ENCODE measurements around the gene ERG. TPM values are rescaled to one million over a fixed set of nuclear protein-coding genes. Genes with fewer than 3 reads are reported as not detected.

The ERG gene
- total and polyA plus RNA-seq, 9 of the 15 experiments (the other 6 are each of a cell fraction or from before 2014, with no cell fraction given), result 0.06 TPM; not detected in 8

DNA sequence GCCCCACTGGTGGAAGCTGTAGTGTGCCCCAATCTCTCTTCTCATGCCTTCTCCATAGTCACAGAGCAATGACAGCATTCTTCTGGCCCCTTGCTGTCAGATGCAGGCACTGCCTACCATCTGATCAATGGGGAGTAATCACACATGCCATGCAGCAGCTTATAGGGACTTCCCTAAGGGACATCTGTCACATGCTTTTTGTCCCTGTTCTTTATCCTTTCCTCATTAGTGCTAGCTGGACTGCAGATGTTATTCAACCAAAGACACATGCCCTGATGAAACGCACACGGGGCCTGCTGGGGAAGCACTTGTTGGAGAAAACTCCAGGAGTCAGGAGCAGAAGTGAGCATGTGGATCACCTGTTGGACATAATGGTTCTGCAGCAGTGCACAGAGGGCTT, 132.8 kb downstream of the ERG start:
- Histone ChIP-seq H3K27ac (ENCODE audit: extremely low read depth, low read depth, low read length) (no peak overlapping the region), H3K4me2 (ENCODE audit: insufficient read depth, low read length) (no peak overlapping the region), H3K79me2 (ENCODE audit: control insufficient read depth, insufficient read depth, low read length) (no peaks in the 10 kb centered on the region), H3K9me1 (ENCODE audit: control insufficient read depth, insufficient read depth, low read length) (no peaks in the 10 kb centered on the region), H3K9ac (ENCODE audit: insufficient read depth in 1 of 2, low read depth in 2 of 2, low read length in 2 of 2) (no peak overlapping the region), H3K4me1 (replicated peaks in 1 of 2; ENCODE audit: control insufficient read depth in 2 of 2, insufficient read depth in 2 of 2, low read length in 2 of 2) (no peaks in the 10 kb centered on the region), H4K20me1 (replicated peaks; ENCODE audit: control insufficient read depth, insufficient read depth, low read length) (no peaks in the 10 kb centered on the region), H3K4me3 (no peak overlapping the region), H3K9me3 (replicated peaks; ENCODE audit: control insufficient read depth, insufficient read depth, low read depth, low read length) (no peaks in the 10 kb centered on the region), H3K27me3 (ENCODE audit: control insufficient read depth in 2 of 2, insufficient read depth in 2 of 2, low read length in 2 of 2) (no peaks in the 10 kb centered on the region), H3K36me3 (ENCODE audit: control insufficient read depth, insufficient read depth, low read length) (no peaks in the 10 kb centered on the region), H2AFZ (ENCODE audit: low read depth, low read length) (no peak overlapping the region)
- WGBS (ENCODE audit: insufficient coverage, low coverage, missing lambda C conversion rate), result 0% methylated on average over 2 of the region's 2 CpGs
- no peak for DNase-seq (ENCODE audit: extremely low read depth in 1 of 4, low spot score in 3 of 4)
- TF ChIP-seq LARP7 (IDR thresholded peaks at IDR 0.05), result no peak
- TF ChIP-seq, protein P1, sequence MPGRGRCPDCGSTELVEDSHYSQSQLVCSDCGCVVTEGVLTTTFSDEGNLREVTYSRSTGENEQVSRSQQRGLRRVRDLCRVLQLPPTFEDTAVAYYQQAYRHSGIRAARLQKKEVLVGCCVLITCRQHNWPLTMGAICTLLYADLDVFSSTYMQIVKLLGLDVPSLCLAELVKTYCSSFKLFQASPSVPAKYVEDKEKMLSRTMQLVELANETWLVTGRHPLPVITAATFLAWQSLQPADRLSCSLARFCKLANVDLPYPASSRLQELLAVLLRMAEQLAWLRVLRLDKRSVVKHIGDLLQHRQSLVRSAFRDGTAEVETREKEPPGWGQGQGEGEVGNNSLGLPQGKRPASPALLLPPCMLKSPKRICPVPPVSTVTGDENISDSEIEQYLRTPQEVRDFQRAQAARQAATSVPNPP (IDR thresholded peaks at IDR 0.05; ENCODE audit: borderline replicate concordance, insufficient read depth, insufficient read length), result no peak
- TF ChIP-seq SIX5 (IDR thresholded peaks at IDR 0.05; ENCODE audit: borderline replicate concordance in 1 of 2, insufficient read depth in 1 of 2, low read depth in 1 of 2, low read length in 2 of 2), result no peak
- no peak for TF ChIP-seq MECOM (CRISPR knock-in tag; IDR thresholded peaks at IDR 0.05)
- TF ChIP-seq, protein P2, sequence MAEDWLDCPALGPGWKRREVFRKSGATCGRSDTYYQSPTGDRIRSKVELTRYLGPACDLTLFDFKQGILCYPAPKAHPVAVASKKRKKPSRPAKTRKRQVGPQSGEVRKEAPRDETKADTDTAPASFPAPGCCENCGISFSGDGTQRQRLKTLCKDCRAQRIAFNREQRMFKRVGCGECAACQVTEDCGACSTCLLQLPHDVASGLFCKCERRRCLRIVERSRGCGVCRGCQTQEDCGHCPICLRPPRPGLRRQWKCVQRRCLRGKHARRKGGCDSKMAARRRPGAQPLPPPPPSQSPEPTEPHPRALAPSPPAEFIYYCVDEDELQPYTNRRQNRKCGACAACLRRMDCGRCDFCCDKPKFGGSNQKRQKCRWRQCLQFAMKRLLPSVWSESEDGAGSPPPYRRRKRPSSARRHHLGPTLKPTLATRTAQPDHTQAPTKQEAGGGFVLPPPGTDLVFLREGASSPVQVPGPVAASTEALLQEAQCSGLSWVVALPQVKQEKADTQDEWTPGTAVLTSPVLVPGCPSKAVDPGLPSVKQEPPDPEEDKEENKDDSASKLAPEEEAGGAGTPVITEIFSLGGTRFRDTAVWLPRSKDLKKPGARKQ (CRISPR knock-in tag; IDR thresholded peaks at IDR 0.05), result no peak
- TF ChIP-seq THRAP3 (IDR thresholded peaks at IDR 0.05; ENCODE audit: borderline replicate concordance), result no peak
- no peak for TF ChIP-seq CBX2 (IDR thresholded peaks at IDR 0.05; ENCODE audit: insufficient read depth, low read length, poor library complexity, severe bottlenecking)
- TF ChIP-seq ZNF175 (CRISPR knock-in tag; IDR thresholded peaks at IDR 0.05; ENCODE audit: low read depth), result no peak
- no peak for TF ChIP-seq ERF (CRISPR knock-in tag; IDR thresholded peaks at IDR 0.05)
- TF ChIP-seq, protein P3, sequence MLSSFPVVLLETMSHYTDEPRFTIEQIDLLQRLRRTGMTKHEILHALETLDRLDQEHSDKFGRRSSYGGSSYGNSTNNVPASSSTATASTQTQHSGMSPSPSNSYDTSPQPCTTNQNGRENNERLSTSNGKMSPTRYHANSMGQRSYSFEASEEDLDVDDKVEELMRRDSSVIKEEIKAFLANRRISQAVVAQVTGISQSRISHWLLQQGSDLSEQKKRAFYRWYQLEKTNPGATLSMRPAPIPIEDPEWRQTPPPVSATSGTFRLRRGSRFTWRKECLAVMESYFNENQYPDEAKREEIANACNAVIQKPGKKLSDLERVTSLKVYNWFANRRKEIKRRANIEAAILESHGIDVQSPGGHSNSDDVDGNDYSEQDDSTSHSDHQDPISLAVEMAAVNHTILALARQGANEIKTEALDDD (IDR thresholded peaks at IDR 0.05), result no peak
- TF ChIP-seq SNIP1 (IDR thresholded peaks at IDR 0.05; ENCODE audit: low read depth), result no peak
- no peak for TF ChIP-seq ZNF24 (IDR thresholded peaks at IDR 0.05)
- in situ Hi-C loops (cut with MboI) (no loop called here), intact Hi-C loops (cut with micrococcal nuclease) (no loop called here)
- ChIA-PET POLR2A (interaction anchor here (0.6 kb wide), 1 partner anchor 19 kb away, joined by 3 read pairs; no protein-coding TSS in a partner anchor), CTCF (ENCODE audit: low intra/inter-chr PET ratio) (no interaction called here)
- BruUV-seq (replicated peaks), result no TSS peak
- FAIRE-seq, result no peak
- ATAC-seq, result no peak
